ENCODE results near the gene ZBTB5.
A peak's percentile ranks its signal among the peaks of the same experiment; 100 is the strongest.

Gene ZBTB5

GRCh38 chr9:37421914-37422288 lies 43.3 kb downstream of the ZBTB5 start:
- DNase-seq = no peak

- DNase-seq = no peak
These were observed 44.7 kb downstream of the ZBTB5 start for GRCh38 chr9:37420271-37421215.

GRCh38 chr9:37419204-37419603 lies 46.0 kb downstream of the ZBTB5 start:
- no peak for DNase-seq

- no peak for DNase-seq
These were observed 47.2 kb downstream of the ZBTB5 start for GRCh38 chr9:37417857-37418618.

GRCh38 chr9:37417252-37417803 lies 47.9 kb downstream of the ZBTB5 start:
- no peak for DNase-seq

- DNase-seq = peak; percentile 17 to 51
These were observed 50.1 kb downstream of the ZBTB5 start for GRCh38 chr9:37415011-37415719.

- DNase-seq = no peak
These were observed 50.7 kb downstream of the ZBTB5 start for GRCh38 chr9:37414503-37414943.

GRCh38 chr9:37413311-37413710 lies 51.9 kb downstream of the ZBTB5 start:
- no peak for DNase-seq

- no peak for DNase-seq
These were observed 52.7 kb downstream of the ZBTB5 start for GRCh38 chr9:37412431-37413151.

- no peak for DNase-seq
These were observed 54.1 kb downstream of the ZBTB5 start for GRCh38 chr9:37410969-37411785.

- DNase-seq = no peak
These were observed 54.8 kb downstream of the ZBTB5 start for GRCh38 chr9:37410354-37410861.

GRCh38 chr9:37408933-37409710 lies 56.1 kb downstream of the ZBTB5 start:
- no peak for DNase-seq

- no peak for DNase-seq
These were observed 57.8 kb downstream of the ZBTB5 start for GRCh38 chr9:37407468-37407867.

GRCh38 chr9:37406603-37407401 lies 58.4 kb downstream of the ZBTB5 start:
- no peak for DNase-seq

GRCh38 chr9:37405764-37406380 lies 59.4 kb downstream of the ZBTB5 start:
- DNase-seq = no peak

- no peak for DNase-seq
These were observed 59.9 kb downstream of the ZBTB5 start for GRCh38 chr9:37405350-37405749.

GRCh38 chr9:37404590-37404989 lies 60.7 kb downstream of the ZBTB5 start:
- DNase-seq = no peak

- no peak for DNase-seq
These were observed 65.9 kb downstream of the ZBTB5 start for GRCh38 chr9:37399336-37399735.

- DNase-seq = no peak
These were observed 66.7 kb downstream of the ZBTB5 start for GRCh38 chr9:37398464-37399025.
